Cardiac fibroblast (primary cell): ENCODE results near the gene CHRNA5.
"Not testable (repeated sequence)": the region's sequence is repeated elsewhere in the genome, so short reads cannot be mapped to it uniquely, and the experiment has no call there.

Source experiments
- DNase-seq, 2 donors: peaks; one replicate each; pipeline versions ENCODE4 v3.0.0 to v3.0.0-alpha.2; 2010; ENCODE audit warnings: low read depth in 2 of 2
- H3K4me3 ChIP-seq, 2 donors: replicated peaks in 1 of 2; 1 replicate in 1 of 2; 2 replicates in 1 of 2; pipeline ENCODE4 v1.5.1; 2011; ENCODE audit warnings: low read depth in 2 of 2, low read length in 2 of 2, mild to moderate bottlenecking in 2 of 2, moderate library complexity in 1 of 2
- TF ChIP-seq, protein P1 (sequence below): IDR thresholded peaks from one replicate; pipeline ENCODE4 v1.5.1; 2011; ENCODE audit warnings: low read depth, mild to moderate bottlenecking, low read length, inconsistent platforms

The CHRNA5 gene

DNA sequence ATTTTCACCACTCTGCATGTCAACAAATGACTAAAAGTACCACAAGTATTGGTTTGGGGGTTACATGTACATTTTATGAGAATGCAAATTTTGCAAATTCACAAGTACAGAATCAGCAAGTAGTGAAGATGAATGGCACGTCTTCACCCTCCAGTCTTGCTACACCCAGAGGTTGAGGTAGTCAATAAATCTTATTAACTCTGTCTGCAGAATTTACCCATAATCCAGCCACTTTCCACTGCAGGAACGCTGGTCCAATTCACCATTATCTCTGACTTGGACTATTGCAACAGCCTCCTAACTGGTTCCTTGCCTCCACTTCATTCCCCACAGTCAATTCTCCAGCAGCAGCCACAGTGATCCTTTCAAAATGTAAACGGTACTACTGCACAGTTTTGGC, 14.5 kb upstream of the CHRNA5 start:
- TF ChIP-seq, protein P1, sequence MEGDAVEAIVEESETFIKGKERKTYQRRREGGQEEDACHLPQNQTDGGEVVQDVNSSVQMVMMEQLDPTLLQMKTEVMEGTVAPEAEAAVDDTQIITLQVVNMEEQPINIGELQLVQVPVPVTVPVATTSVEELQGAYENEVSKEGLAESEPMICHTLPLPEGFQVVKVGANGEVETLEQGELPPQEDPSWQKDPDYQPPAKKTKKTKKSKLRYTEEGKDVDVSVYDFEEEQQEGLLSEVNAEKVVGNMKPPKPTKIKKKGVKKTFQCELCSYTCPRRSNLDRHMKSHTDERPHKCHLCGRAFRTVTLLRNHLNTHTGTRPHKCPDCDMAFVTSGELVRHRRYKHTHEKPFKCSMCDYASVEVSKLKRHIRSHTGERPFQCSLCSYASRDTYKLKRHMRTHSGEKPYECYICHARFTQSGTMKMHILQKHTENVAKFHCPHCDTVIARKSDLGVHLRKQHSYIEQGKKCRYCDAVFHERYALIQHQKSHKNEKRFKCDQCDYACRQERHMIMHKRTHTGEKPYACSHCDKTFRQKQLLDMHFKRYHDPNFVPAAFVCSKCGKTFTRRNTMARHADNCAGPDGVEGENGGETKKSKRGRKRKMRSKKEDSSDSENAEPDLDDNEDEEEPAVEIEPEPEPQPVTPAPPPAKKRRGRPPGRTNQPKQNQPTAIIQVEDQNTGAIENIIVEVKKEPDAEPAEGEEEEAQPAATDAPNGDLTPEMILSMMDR = no peak
- H3K4me3 ChIP-seq = no peak overlapping the region
- no peak for DNase-seq

DNA sequence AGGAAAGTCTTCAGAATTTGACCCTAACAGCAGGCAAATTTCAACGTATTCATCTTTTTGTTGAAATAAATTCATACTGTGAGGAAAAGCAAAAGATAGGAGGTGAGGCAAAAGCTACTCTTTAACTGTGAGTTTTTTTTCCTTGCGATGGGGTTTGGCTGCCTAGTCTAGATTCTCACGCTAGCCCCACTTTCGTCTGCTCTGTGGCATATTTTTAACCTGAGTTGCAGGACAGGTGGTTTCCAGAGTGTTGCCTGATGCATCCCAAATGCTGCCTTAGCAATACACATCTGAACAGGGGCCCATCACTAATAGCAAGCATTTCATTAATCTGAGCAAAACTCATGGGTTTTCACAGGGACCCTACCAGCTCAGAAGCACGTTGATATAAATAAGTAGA, 13.4 kb upstream of the CHRNA5 start:
- H3K4me3 ChIP-seq = no peak overlapping the region
- no peak for DNase-seq
- TF ChIP-seq, protein P1 = no peak

DNA sequence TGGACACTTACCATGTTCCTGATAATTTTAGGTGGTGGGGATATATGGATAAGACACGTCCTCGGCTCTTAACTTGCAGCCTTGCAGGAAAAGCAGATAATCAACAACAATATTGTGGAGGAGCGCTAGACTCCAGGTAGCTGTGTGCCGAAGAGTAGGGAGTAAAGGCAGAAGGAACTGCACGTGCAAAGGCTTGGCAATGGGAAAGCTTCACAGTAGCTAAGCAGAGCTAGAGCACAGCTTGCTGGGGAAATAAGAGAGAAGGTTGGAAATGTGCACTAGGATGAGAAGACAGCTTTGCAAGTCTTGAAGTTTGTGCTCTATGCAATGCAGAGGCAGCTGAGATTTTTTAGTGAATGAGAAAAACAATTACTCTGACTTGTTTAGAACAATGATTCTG, 12.7 kb upstream of the CHRNA5 start:
- no peak overlapping the region for H3K4me3 ChIP-seq
- DNase-seq = no peak
- TF ChIP-seq, protein P1 = no peak

DNA sequence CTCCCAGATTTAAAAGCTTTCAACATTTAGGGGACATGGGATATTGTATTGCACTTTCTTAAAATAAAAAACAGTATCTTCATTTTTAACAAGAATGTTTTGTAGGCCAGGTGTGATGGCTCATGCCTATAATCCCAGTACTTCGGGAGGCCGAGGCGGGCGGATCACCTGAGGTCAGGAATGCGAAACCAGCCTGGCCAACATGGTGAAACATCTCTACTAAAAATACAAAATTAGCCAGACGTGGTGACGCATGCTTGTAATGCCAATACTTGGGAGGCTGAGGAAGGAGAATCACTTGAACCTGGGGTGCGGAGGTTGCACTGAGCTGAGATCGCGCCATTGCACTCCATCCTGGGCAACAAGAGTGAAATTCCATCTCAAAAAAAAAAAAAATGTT, 5.1 kb upstream of the CHRNA5 start:
- H3K4me3 ChIP-seq, DNase-seq: not testable (repeated sequence)

DNA sequence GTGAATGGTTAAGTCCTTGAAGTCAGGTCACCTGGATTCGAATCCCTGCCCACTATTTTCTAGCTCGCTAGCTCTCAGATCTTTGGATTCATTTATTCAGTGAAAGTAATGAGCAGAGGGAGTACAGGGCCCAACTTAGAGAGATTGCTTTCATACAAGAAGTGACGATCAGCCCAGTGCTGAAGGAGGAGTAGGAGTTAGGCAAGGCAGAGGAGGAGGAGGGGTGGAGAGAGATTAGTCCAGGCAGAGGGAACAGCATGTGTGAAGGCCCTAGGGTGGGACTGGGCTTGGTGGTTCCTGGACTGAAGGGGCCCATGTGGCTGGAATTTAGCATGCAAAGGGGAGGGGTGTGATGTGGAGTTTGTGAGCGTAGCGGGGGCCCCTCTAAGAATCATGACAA, 3.8 kb upstream of the CHRNA5 start:
- no peak for DNase-seq
- TF ChIP-seq, protein P1 = no peak
- no peak overlapping the region for H3K4me3 ChIP-seq

DNA sequence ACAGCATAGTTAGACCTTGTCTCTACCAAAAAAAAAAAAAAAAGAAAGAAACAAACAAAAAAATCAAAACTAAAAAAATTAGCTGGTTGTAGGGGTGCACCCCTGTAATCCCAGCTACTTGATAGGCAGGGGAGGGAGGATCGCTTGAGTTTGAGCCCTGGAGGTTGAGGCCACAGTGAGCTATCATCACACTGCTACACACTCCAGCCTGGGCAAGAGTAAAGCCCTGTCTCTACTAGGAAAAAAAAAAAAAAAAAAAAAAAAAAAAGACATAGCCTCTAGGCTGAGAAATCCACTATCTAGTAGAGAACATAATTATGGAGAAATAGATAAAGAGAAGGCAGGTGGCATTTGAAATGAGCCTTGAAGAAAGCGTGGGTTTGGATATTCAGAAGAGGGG, 2.2 kb upstream of the CHRNA5 start:
- TF ChIP-seq, protein P1 = no peak
- no peak for DNase-seq
- H3K4me3 ChIP-seq = no peak overlapping the region

DNA sequence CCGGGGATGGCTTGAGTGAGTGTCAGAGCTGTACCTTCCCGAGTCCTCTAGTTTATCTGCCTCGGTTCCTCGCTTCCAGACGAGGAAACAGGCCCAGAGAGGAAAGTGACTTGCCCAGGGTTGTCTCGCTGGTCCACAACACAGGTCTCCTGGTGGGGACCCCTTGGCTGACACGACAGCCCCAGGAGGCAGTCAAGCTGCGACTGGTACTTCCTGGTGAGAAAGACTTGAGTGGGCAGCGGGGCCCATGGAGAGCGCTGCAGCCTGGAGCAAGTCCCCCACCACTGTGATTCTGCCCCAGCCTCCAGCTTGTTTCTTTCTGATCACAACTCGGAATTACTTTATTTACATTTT, 600 bp upstream of the CHRNA5 start:
- TF ChIP-seq, protein P1 = no peak
- H3K4me3 ChIP-seq = no peak overlapping the region

More for the DNA sequence above, 600 bp upstream of the CHRNA5 start:
- no peak for DNase-seq
